ENCODE measurements around the gene KCNK2.

KCNK2 gene

GRCh38 chr1:215263636-215264035, 181.1 kb downstream of the KCNK2 start:
- no peak for DNase-seq (ENCODE audit: low read depth)
- no peak for TF ChIP-seq CTCF (conservative IDR thresholded peaks at IDR 0.05; ENCODE audit: low read length)
- no peak overlapping the region for H3K4me3 ChIP-seq (ENCODE audit: low read length)

- no peak for TF ChIP-seq CTCF (conservative IDR thresholded peaks at IDR 0.05; ENCODE audit: low read length)
- H3K4me3 ChIP-seq (ENCODE audit: low read length): no peak overlapping the region
- no peak for DNase-seq (ENCODE audit: low read depth)
Observed at GRCh38 chr1:215264649-215265048, 182.1 kb downstream of the KCNK2 start.

- DNase-seq (ENCODE audit: low read depth): no peak
Observed at GRCh38 chr1:215267495-215267894, 185.0 kb downstream of the KCNK2 start.

GRCh38 chr1:215269955-215270354, 187.4 kb downstream of the KCNK2 start:
- no peak for DNase-seq (ENCODE audit: low read depth)
- TF ChIP-seq CTCF (conservative IDR thresholded peaks at IDR 0.05; ENCODE audit: low read length): no peak
- H3K4me3 ChIP-seq (ENCODE audit: low read length): no peak overlapping the region

More at GRCh38 chr1:215267495-215267894, 185.0 kb downstream of the KCNK2 start:
- TF ChIP-seq CTCF (conservative IDR thresholded peaks at IDR 0.05; ENCODE audit: low read length): no peak
- H3K4me3 ChIP-seq (ENCODE audit: low read length): no peak overlapping the region

GRCh38 chr1:215273838-215274516, 191.4 kb downstream of the KCNK2 start:
- TF ChIP-seq CTCF (conservative IDR thresholded peaks at IDR 0.05; ENCODE audit: low read length): no peak
- no peak overlapping the region for H3K4me3 ChIP-seq (ENCODE audit: low read length)

GRCh38 chr1:215276582-215276981, 194.0 kb downstream of the KCNK2 start:
- no peak for DNase-seq (ENCODE audit: low read depth)
- TF ChIP-seq CTCF (conservative IDR thresholded peaks at IDR 0.05; ENCODE audit: low read length): no peak
- H3K4me3 ChIP-seq (ENCODE audit: low read length): no peak overlapping the region

More at GRCh38 chr1:215273838-215274516, 191.4 kb downstream of the KCNK2 start:
- DNase-seq (ENCODE audit: low read depth): peak; percentile 90

DNA sequence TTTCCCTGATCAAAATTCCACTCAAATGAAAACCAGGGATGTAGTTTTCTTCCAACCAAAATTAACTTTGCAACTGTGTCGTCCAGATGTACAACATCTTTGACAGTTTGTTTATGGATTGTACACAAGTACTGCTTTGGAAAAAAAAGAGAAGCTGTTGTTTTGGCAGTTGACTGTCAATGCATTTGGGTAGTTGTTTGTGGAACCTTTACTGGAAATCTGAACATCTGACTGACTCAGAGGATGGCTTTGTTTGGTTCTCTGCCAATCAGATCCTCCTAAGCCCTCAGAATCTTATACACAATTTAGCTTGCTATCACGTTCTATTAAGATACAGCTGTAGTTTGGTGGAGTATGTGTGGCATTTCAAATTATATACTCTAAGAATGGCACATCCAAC, 195.0 kb downstream of the KCNK2 start:
- no peak for TF ChIP-seq CTCF (conservative IDR thresholded peaks at IDR 0.05; ENCODE audit: low read length)
- DNase-seq (ENCODE audit: low read depth): peak; percentile 71
- H3K4me3 ChIP-seq (ENCODE audit: low read length): no peak overlapping the region
